Measurements from ENCODE around the gene PDZD4.

Gene PDZD4

DNA sequence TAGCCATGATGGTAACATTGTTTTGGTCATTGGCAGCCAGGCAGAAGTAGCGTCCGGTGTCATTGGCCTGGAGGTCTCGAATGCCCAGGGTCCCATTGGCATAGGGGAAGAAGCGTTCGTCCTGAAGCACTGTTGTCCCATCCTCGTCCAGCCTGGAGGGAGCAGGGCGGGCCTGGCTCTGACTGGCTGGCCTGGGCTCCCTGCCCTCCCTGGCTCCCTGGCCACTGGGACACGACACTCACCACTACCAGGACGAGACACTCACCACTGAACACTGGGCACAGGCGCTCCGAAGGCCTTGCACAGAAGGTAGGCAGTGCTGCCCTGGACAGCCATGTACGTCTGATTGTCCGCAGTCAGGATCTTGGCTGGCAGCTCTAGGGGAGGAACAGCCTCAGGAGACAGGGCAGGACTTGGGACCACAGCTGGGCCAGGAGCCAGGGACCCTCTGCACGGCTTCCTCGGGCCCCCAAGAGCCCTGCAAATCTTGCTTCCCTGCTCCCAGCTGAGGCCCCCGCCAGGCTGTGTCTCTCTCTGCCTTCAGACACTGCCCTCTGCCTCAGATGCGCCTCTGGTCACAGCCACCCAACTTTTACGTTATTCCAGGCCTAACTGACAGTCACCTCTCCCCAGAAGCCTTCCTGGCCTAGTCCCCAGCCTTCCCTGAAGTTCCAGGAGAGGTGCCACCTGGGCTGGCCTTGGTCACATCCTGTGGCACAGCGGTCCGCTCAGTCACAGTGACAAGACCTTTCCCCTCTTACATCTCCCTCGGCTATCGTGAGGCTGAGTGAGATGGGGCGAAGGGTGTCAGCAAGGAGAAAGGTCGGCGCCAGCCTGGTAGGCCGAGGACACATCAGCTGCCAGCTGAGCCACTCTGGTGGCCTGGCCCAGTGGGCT, 38.5 kb upstream of the PDZD4 start:
- in situ Hi-C loops (cut with MboI; ENCODE audit: low sequenced_read_pairs), result no loop called here

DNA sequence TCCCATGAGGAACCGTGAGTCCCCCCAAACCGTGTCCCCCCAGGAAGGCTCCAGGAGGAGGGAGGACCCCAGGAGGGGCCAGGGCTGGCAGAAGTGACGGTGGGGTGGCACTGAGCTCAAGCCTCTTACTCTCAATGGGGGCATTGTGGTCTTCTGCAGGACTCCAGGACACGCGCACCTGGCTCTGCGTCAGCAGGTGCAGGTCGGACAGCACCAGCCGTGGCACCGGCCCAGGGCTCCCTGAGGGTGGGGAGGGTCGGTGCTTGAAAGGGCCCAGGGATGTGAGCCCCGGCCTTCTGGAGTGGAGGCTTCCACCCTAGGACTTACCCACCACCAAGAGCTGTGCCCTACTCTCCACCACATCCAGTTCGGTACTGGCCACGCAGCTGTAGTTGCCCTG, 37.3 kb upstream of the PDZD4 start:
- in situ Hi-C loops (cut with MboI; ENCODE audit: low sequenced_read_pairs), result no loop called here

DNA sequence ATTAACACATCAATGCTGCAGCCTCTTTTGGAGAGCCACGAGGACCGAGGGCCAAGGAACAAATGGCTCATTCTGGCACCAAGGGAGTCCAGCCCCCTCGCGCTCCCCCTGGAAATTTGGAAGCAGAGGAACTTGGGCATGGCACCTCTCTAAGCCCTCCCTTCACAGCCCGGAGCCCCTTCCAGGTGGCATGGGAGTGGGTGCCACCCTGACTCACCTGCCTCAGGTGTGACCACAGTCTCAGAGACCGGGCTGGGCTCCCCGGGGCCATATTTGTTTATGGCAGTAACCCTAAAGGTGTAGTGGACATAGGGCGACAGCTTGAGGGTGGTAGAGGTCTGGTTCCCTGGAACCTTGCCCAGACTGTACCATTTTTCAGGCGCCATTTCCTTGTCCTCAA, 36.8 kb upstream of the PDZD4 start:
- in situ Hi-C loops (cut with MboI; ENCODE audit: low sequenced_read_pairs), result no loop called here

DNA sequence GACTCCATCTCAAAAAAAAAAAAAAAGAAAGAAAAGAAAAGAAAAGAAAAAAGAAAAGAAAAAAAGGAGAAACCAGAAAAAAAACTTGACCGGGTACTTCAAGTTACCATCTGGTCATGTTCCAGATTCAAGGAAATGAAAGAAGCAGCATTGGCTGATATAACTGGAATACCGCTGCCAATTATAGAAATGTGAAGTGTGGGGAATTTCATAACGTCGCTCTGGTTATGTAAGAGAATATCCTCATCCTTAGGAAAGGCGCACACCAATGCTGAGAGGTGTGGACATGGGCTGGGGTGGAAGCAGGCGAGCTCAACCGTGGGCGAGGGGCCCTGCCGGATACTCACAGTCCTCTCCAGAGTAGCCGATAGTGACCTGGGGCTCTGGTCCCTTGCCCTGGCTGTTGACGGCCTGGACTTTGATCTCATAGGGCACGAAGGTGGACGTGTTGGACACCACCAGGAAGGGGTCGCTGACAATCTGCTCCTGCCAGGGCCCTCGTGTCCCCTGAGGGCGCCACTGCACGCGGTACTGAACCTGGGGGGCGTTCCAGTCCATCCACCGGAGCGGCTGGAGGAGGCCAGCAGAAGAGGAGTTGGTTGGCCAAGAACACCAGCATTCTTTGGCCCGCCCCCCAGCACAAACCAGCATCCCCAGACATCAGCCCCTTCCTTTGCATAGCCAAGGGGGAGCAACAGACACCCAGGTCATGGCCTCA, 36.1 kb upstream of the PDZD4 start:
- in situ Hi-C loops (cut with MboI; ENCODE audit: low sequenced_read_pairs), result no loop called here

DNA sequence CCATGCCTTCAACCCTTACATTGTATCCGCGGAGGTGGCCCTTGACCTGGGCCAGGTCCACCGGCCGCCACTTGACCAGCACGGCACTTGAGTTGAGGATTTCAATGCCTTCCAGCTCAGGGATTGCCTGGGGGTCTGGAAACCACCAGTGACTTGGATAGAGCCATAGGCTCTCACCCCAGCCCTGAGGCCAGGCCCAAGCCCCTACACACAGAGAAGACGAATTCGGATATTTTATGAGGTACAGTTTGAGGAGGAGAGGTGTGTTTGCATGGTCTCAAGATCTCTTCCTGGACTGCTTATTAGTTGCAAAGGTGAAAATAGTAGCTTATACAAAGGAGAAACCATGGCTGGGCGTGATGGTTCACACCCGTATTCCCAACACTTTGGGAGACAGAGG, 35.3 kb upstream of the PDZD4 start:
- in situ Hi-C loops (cut with MboI; ENCODE audit: low sequenced_read_pairs), result no loop called here

DNA sequence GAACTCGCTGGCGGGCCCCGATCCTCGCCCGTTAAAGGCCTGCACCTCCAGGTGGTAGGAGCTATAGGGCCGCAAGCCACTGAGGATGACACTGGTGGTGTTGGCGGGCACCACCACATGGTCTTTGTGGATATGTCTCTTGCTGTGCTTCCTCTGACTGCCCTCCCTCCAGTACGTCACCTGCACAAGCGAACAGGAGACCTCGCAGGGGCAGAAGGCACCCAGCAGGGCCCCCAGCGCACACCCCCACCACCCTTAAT, 34.9 kb upstream of the PDZD4 start:
- in situ Hi-C loops (cut with MboI; ENCODE audit: low sequenced_read_pairs), result no loop called here

DNA sequence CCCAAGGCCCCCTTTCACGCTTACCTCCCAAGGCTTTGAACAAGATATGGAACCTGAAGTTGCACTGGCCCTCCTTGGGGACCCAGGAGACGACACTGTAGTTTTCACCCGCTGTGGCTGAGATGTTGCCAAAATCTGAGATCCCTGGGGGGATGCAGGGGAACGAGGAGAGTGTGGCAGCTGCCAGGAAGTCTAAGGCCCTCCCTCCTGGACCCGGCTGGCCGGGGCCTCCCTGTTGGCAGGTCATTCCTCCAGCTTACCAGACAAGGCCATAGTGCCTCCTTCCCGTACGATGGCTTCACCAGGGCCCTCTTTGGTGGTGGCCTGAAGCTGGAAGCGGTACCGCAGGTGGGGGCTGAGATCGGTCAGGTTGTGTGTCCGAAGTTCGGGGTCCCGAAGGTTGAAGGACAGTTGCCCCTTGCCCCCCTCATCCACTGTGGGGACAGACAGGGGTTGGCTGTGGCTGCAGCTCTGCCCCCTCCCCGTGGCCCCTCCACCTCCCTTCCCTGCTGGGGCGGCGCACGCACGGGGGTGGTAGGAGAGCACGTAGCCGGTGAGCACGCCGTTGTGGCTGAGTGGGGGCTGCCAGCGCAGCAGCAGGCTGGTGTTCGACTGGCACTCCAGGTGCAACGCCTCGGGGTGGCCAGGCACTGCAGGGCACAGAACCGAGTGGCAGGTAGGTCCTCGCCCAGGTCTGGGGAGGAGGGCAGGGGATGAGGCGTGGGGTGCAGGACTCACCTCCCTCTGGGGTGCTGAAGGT, 34.4 kb upstream of the PDZD4 start:
- in situ Hi-C loops (cut with MboI; ENCODE audit: low sequenced_read_pairs), result no loop called here

DNA sequence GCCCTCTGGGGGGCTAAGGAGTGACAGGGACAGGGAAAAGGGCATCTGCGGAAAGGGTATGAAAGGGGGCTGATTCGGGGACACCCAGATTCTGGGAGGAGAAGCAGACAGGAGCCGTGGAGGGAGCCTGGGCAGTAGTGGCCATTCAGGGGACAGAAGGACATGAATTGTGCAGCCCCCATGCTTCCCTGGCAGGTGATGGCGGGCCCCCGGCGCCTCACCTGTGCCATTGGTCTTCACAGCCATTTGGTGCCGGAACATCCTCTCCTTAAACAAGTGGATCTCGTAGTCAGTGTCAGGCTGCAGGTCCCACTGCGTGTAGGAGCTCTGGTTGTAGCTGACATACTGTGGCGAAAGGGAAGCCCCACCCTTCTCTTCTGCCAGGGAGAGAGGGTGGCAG, 33.8 kb upstream of the PDZD4 start:
- in situ Hi-C loops (cut with MboI; ENCODE audit: low sequenced_read_pairs), result no loop called here

DNA sequence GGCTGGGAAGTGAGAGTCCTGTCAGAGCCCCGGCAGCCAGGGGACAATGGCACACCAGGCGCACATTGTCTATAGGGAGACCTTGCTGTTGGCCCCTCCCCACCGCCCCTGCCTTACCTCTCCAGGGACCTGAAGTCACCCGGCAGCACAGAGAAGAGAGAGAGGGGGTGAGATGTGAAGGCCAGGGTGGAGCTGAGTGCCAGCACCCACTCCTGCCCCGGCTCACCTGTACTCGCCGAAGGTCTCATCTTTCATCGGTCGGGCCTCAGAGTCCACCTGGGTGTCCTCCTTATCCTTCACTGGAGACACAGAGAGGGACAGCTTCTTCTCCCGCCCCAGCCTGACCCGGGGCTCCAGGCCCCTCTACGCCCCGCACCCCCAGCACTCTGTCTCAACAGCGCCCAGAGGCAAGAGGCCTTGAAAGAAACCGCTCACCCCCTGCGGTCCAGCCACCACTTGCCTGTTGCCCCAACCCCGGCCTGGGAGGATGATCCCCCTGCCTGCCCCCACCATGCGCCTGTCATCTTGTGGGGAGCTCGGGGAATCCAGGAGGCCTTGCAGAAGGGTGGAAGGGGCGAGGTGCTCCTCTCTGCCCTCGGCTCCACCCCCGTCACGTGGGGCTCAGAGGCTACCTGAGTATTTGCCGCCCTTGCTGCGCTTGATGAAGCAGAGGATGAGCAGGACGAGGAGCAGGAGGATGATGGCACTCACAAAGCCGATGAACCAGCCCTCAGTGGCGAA, 33.1 kb upstream of the PDZD4 start:
- in situ Hi-C loops (cut with MboI; ENCODE audit: low sequenced_read_pairs), result no loop called here

DNA sequence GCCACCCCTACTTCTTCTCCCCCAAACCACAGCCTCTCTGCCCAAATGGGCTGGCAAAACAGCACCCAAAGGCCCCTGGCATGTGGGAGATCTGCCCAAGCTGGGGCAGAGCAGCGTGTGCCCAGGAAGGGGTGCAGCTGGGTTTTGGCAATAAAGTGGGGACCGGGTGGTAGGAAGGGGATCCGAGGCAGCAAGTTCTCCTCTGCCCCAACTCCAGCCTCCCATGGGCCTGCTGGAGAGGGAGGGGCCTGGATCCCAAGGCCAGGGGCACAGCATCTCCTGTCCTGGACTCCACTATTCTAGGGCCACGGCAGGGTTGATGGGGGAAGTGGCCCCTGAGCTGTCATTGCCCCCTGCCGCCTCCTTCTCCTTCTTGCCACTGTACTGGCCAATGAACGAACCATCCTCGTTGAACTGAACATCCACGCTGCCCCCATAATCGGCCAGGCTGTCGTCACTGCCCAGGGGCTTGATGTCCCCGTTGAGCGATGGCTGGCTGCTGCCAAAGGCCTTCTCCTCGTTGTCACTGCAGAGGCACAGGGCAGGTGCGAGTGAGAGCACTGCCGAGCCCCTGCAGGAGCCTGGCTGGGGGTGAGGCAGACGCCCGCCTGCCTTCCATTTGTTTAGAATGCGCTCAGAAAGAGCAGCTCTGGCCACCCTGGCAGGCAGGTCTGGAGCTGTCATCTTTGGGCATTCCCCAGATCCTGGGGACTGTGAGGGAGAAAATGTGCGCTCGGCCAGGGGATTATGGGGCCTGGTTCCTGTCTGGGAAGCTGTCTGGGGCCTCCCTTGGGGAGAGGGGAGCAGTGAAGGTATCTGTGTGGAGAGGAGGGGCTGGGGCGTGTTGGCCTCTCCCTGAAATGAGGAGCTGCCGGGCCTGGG, 32.3 kb upstream of the PDZD4 start:
- in situ Hi-C loops (cut with MboI; ENCODE audit: low sequenced_read_pairs), result no loop called here

DNA sequence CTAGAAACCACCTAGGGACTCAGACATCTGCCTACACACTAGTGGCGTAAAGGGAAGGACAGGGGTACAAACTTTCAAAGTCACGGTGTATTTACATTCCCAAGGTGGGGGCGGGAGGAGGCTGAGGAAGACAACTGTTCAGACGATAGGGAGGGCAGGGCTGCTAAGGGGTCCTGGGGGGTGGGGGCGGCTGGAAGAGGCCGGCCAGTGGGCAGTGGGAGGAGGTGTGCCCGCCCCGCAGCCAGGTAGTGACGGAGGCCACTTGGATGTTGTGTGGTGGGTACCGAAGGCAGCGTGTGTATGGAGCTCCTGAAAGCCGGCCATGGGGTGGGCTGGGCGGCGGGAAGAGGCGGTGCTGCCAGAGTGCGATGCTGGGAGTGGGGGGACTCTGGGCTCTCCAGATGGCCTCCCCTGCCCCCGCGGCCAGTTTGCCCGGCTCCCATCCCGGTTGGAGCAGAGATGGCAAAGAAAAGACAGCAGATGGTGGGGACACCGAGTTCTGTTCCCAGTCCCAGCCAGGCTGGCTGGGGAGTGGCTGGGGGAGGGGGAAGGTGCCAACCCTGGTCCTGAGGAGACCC, 31.5 kb upstream of the PDZD4 start:
- in situ Hi-C loops (cut with MboI; ENCODE audit: low sequenced_read_pairs), result no loop called here

DNA sequence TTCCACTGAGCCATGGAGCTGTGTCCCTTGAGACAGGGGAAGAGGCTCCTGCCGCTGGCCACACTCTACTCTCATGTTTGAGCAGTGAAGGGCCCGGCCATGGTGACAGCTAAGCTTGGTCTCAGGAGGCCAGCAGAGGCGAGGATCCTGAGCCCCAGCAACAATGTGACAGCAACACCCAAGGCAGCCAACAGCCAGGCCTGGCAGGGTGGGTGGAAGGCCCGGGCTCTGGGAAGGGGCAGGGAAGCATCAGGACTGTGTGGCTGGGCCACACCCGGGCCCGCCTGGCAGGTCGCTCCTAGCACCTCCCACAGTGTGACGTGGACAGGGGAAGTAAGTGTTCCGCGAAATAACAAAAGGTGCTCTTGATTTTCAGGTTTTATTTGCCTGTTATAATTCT, 30.8 kb upstream of the PDZD4 start:
- in situ Hi-C loops (cut with MboI; ENCODE audit: low sequenced_read_pairs), result no loop called here

DNA sequence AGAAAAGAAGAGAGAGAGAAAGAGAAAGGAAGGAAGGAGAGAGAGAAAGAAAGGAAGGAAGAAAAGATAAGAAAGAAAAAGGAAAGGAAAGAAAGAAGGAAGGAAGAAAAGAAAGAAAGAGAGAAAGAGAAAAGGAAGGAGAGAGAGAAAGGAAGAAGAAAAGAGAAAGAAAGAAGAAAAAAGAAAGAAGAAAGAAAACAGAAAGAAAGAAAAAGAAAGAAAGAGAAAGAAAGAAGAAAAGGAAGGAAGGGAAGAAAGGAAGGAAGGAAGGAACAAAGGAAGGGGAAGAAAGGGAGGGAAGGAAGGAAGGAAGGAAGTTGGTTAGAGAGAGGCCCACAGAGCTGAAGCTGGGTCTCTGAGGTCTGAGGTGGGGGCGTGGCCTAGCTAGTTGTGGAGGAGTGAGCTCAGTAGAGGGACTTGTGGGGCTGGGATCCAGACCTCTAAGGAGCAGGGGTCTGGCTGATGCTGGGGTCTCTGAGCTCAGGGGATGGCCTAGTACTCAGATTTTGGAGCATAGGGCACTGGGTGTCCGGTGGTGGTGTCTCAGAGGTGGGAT, 27.1 kb upstream of the PDZD4 start:
- in situ Hi-C loops (cut with MboI; ENCODE audit: low sequenced_read_pairs), result no loop called here

DNA sequence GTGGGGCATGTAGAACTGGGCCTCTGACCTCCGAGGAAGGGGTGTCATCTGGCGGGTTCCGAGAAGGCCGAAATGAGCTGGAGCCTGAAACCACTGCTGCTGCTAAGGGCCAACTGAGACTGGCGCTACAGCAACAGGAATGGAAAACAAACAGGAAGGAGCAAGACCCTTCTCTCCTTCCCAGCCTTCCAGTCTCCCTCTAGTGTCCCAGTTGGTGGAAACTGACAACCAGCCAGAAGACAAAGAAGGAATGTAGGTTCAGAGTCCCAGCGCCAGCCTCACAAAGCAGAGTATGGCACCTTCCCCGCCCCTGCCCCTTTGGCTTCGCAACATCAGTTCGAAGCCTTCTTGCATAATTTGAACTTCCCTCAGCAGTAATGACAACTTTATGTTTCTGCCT, 24.4 kb upstream of the PDZD4 start:
- in situ Hi-C loops (cut with MboI; ENCODE audit: low sequenced_read_pairs), result no loop called here

DNA sequence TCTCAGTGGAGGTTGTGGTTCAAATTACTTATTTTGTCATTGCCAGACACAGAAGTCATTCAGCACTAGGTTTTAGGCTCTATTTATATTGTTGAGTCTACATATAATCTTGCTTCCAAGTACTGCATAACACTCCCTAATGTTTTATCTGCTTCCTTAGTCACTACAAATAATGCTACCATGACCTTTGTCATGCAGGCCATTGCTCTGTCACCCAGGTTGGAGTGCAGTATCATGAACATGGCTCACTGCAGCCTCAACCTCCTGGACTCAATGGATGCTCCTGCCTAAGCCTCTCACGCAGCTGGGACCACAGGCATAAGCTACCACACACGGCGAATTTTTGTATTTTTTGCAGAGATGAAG, 23.5 kb upstream of the PDZD4 start:
- in situ Hi-C loops (cut with MboI; ENCODE audit: low sequenced_read_pairs), result no loop called here

DNA sequence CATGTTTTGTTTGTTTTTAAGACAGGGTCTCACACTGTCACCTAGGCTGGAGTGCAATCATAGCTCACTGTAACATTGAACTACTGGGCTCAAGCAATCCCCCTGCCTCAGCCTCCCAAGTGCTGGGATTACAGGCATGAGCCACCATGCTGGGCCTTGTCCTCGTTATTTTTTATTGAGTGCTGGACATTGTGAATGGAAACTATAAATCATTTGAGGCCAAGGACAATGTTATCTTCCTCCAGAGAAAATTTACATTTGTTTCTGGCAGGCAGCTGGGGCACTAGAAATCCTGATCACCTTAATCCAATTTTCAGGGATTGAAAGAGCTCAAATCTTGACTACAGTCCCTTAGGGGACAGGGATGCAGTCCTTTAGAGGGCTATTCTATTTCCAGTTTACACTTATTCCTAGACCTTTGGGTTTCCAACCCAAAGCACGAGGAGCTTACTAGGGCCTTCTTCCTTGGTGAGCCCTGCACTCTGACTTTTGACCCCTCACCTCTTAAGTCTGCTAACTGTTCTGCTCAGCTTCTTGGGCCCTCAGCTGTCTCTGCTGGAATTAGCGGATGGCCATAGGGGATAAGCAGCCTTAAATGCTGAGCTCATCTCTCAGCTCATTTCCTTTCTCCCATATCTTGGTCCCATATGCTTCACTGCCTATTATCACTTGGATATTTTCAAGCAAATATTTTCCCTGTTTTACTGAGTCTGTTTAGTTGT, 23.0 kb upstream of the PDZD4 start:
- in situ Hi-C loops (cut with MboI; ENCODE audit: low sequenced_read_pairs), result no loop called here

DNA sequence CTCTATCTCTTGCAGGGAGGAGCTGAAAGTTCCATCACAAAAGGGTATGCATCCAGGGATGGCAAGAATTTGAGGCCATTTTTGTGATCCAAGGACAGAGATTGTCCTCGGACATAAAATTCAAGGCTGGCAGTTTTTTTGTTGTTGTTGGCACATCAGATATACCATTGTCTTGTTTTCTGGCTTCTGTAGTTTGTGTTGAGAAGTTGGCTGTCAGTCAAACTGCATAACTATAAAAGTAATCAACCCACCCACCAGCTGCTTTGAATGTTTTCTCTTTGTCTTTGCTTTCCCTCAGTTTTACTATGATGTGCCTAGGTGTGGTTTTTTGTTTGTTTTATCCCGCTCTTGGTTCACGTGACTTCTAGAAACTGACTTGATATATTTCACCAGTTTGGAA, 21.6 kb upstream of the PDZD4 start:
- in situ Hi-C loops (cut with MboI; ENCODE audit: low sequenced_read_pairs), result no loop called here

DNA sequence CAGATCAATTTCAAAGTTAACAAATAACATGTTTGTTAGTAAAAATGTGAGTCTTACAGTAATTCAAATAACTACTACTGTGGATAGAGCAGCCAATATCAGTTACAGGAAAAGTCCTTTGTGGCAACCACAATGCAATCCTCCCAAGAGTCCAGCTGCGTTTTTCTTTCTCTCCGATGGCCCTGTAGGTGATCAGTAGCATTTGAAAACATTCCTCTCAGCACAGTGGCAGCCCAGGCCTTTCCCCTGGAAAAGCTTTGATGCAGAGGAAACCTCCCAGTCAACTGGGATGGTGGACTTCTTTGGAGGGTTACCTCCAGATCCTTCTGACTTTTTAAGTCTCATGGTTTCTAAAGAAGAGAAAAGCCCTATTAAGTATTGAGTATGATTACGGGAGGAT, 18.0 kb upstream of the PDZD4 start:
- in situ Hi-C loops (cut with MboI; ENCODE audit: low sequenced_read_pairs), result no loop called here

DNA sequence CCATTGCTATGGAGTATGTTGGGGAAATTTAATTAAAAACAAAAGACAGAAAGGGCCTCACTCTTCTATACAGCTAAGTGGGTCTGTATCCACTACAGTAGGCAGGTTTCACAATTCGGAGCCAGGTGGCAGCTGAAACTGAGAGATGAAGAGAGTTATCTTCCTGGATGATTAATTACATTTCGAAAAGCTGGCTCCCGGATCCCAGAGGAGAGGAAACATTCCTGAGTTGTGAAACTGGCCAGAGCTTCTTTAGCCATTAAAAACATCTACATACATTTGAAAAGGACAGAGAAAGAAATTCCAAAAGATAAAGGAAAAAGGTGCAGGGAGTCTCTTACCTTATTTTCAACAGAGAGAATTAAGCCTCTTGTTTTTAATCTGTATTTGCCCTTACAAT, 15.5 kb upstream of the PDZD4 start:
- in situ Hi-C loops (cut with MboI; ENCODE audit: low sequenced_read_pairs), result no loop called here

Measured in HL-60/S4 treated with phorbol 12-myristate 13-acetate at 8.2 ng/mL for 4 days and 3 days (cell line).